Cardiac septum (tissue), 1 donor: Measurements from ENCODE around the gene CYP4V2. TPM values are rescaled to one million over a fixed set of nuclear protein-coding genes. Genes with fewer than 3 reads are reported as not detected.

Experiments
- DNase-seq: peaks from one replicate; pipeline ENCODE4 v3.0.0-alpha.2; 2020; ENCODE audit warnings: low spot score
- intact Hi-C: fragments of 100-400 bp; cut with DNase I; formaldehyde crosslinking; loops from one replicate; pipeline ENCODE4 v1.14.0; 2022
- total RNA-seq: library from RNA; stranded (reverse); fragmentation: NEBNext Ultra II Directional; extraction: Animal tissue kit (Norgen Biotek cat#: 25700); gene quantifications from one replicate; pipeline ENCODE4 v1.2.1, GENCODE V29; 2021
- donor health status: DM: no; HTN: no; CAD: no.

The CYP4V2 gene
- total RNA-seq, 1 donor from 2014 or later, result 20.4 TPM

- intact Hi-C loops, result no loop called here
Measured at GRCh38 chr4:186170966-186171365, 20.4 kb upstream of the CYP4V2 start.

DNA sequence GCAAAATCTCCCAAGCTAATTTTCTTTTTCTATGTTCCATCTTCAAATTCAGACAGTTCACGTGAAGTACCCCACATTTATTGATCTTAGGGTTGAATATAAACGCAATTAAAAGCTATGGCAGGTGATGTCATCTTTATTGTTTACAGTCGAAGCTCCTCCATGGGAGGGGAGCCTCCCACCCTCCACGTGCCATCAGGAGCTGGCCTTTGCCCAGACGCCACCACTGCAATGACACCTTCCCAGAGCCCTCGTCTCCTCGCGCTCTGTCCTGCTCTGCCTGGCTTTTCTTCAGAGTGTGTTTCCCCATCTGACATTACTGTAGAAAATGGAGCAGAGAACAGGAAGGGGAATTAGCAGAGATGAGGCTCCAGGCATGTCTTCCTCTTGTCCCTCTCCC, 18.8 kb upstream of the CYP4V2 start:
- intact Hi-C loops, result no loop called here
- no peak for DNase-seq

More at GRCh38 chr4:186170966-186171365, 20.4 kb upstream of the CYP4V2 start:
- DNase-seq, result no peak

DNA sequence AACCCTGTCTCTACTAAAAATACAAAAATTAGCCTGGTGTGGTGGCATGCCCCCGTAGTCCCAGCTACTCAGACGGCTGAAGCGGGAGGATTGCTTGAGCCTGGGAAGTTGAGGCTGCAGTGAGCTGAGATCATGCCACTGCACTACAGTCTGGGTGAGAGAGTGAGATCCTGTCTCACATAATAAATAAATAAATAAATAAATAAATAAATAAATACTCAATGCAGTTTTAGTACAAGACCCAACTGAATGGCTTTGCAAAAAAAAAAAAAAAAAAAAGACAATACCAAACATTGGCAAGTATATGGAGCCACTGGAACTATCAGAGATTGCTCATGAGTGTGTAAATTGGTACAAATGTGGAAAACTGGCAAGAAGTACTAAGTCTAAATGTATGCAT, 3.3 kb upstream of the CYP4V2 start:
- intact Hi-C loops, result no loop called here
- no peak for DNase-seq

- DNase-seq, result no peak
- intact Hi-C loops, result loop anchor here (2.0 to 5.0 kb wide), 2 partner anchors 45 to 117 kb away; no protein-coding TSS in a partner anchor
Measured at GRCh38 chr4:186189656-186190055, 1.7 kb upstream of the CYP4V2 start.

DNA sequence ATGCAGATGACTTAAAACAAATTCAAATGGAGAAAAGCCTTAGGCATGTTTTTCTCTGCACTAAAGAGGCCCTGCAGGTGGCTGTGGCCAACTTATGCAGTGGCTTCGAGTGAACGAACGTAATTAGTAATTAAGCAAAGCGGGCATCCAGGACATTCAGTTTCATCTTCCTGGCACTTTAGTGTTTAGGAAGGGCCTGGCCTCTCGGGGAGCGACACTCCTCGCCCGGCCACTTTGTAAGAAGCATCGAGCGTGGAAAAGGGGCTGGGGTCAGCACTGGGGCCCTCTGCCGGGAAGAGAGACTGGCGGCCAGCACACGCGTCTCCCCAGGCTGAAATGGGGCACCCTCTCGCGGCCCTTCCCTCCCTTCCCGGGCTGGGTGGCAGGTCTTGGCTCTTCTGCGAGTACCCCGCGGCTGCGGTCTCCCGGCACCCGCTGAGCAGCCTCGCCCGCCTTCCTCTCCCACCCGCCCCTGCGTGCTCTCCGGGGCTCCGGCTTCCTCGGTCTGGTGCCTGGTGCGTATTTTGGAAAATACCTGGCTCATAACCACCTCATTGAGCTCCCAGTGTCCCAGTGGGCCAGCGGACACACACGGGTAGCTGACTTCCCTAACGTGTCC, 677 bp upstream of the CYP4V2 start:
- intact Hi-C loops, result loop anchor here (2.0 to 5.0 kb wide), 2 partner anchors 46 to 118 kb away; no protein-coding TSS in a partner anchor
- DNase-seq, result no peak

DNA sequence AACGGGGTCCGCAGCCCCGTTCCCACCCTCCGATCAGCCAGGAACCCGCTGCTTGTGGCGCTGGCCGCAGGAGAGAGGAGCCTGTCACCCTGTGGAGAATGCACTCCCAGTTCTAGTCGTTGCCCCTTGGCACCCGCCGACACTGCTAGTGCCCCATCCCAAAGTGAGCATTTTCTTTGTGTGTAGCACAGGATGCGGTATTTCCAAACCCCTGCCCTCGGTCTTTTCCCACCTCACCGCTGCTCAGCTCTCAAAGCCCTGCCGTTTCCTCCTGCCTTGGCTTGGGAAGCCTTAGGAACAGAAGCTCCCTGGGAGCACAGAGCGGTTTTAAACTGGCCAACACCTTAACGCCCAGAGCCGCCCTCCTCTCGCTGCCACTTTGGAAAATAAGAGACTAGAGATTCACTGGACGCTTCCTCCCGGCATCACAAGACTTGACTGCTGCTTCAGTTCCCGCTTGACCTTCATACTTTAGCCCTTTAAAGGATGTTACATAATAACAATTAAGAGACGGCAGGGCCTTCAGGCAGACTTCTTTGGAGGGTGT, 772 bp downstream of the CYP4V2 start:
- no peak for DNase-seq
- intact Hi-C loops, result loop anchor here (5.0 kb wide), 1 partner anchor 120 kb away; no protein-coding TSS in a partner anchor

DNA sequence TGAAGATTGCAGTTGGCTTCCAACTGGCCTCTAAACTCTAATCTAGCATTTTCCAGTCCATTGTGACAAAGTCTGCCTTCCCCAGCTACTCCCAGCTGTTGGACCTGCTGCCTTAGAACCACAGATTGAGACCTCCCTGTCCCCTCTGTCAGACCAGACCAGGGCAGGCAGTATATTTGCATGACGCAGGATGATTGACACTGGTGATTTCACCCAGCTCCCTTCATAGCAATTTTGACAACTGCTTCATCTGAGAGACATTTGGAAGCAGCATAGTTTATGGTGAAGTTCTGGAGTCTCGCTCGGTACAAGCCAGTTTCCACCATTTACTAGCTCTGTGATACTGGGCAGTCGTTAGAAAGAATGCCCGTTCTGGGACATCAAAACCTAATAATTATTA, 2.5 kb downstream of the CYP4V2 start:
- intact Hi-C loops, result loop anchor here (5.0 kb wide), 1 partner anchor 122 kb away; no protein-coding TSS in a partner anchor
- DNase-seq, result no peak

- intact Hi-C loops, result no loop called here
- no peak for DNase-seq
Measured at GRCh38 chr4:186196063-186196462, 4.7 kb downstream of the CYP4V2 start.

GRCh38 chr4:186200516-186200915, 9.1 kb downstream of the CYP4V2 start:
- intact Hi-C loops, result no loop called here
- DNase-seq, result no peak

GRCh38 chr4:186201010-186201409, 9.6 kb downstream of the CYP4V2 start:
- intact Hi-C loops, result no loop called here

GRCh38 chr4:186201535-186202230, 10.3 kb downstream of the CYP4V2 start:
- intact Hi-C loops, result no loop called here
- no peak for DNase-seq

More at GRCh38 chr4:186201010-186201409, 9.6 kb downstream of the CYP4V2 start:
- DNase-seq, result no peak

- intact Hi-C loops, result no loop called here
- no peak for DNase-seq
Measured at GRCh38 chr4:186202490-186203140, 11.2 kb downstream of the CYP4V2 start.

- DNase-seq, result no peak
- intact Hi-C loops, result no loop called here
Measured at GRCh38 chr4:186203406-186203805, 12.0 kb downstream of the CYP4V2 start.

GRCh38 chr4:186204103-186204559, 12.8 kb downstream of the CYP4V2 start:
- intact Hi-C loops, result no loop called here
- no peak for DNase-seq

- intact Hi-C loops, result no loop called here
Measured at GRCh38 chr4:186204686-186205085, 13.3 kb downstream of the CYP4V2 start.

GRCh38 chr4:186205156-186205555, 13.8 kb downstream of the CYP4V2 start:
- intact Hi-C loops, result no loop called here
- DNase-seq, result no peak

More at GRCh38 chr4:186204686-186205085, 13.3 kb downstream of the CYP4V2 start:
- no peak for DNase-seq

DNA sequence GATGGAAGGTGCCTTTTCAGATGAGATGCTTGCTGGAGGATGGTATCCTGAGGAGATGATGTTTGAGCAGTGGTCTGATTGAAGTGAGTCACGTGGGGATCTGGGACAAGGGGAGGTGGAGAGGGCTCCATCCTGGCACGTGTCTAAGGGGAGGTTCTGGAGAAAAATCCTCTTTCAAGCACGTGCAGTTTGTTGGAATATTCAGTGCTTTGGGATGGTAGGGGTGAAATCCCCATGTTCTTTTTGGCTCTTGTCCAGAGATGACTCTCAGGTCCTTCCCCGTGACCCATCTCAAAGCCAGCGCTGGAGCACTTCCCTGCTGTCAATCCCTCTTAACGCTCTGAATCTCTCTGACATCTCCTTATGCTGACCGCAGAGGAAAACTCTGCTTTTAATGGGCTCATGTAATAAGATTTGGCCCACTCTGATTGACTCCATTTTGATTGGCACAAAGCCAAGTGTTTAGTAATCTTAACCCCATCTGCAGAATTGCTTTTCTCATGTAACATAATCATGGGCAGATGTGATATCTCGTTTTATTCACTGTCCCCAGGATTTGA, 25.2 kb downstream of the CYP4V2 start:
- intact Hi-C loops, result no loop called here
- DNase-seq, result no peak

GRCh38 chr4:186217733-186218293, 26.4 kb downstream of the CYP4V2 start:
- DNase-seq, result no peak

DNA sequence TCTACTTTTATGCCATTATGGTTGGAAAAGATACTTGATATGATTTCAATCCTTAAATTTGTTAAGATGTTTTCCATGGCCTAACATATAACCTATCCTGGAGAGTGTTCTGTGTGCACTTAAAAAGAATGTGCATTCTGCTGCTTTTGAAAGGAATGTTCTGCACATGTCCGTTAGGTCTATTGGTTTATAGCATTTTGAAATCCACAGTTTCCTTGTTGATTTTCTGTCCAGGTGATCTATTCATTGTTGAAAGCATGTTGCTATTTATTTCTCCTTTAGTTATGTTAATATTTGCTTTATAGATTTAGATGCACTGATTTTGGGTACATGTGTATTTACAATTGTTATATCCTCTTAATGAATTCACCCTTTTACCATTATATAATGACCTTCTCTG, 30.3 kb downstream of the CYP4V2 start:
- DNase-seq, result no peak
- intact Hi-C loops, result no loop called here

More at GRCh38 chr4:186217733-186218293, 26.4 kb downstream of the CYP4V2 start:
- intact Hi-C loops, result no loop called here
